Lower lobe of right lung (tissue), 2 donors: Measurements from ENCODE around the gene RHEX. TPM values are rescaled to one million over a fixed set of nuclear protein-coding genes. Genes with fewer than 3 reads are reported as not detected.
A peak's percentile ranks its signal among the peaks of the same experiment; 100 is the strongest.
"Not testable (repeated sequence)": the region's sequence is repeated elsewhere in the genome, so short reads cannot be mapped to it uniquely, and the experiment has no call there.

Experiments
- ATAC-seq, 2 donors: fragments of 200-7000 bp; cut with Tn5 transposase; one replicate each; pipeline ENCODE4 v1.9.1; 2020 to 2022; ENCODE audit warnings: mild to moderate bottlenecking in 2 of 2, moderate library complexity in 2 of 2
- DNase-seq: peaks from one replicate; pipeline ENCODE4 v3.0.0-alpha.2; 2020
- H3K27ac ChIP-seq: fragments of 200-600 bp; one replicate; pipeline ENCODE4 v1.8.0; 2022
- H3K27me3 ChIP-seq: fragments of 200-600 bp; one replicate; pipeline ENCODE4 v1.8.0; 2022; ENCODE audit warnings: low read depth
- H3K36me3 ChIP-seq: fragments of 200-600 bp; one replicate; pipeline ENCODE4 v1.8.0; 2022; ENCODE audit warnings: mild to moderate bottlenecking
- H3K4me1 ChIP-seq: fragments of 200-600 bp; one replicate; pipeline ENCODE4 v1.8.0; 2022
- H3K4me3 ChIP-seq: fragments of 200-600 bp; one replicate; pipeline ENCODE4 v1.8.0; 2022; ENCODE audit warnings: mild to moderate bottlenecking
- H3K9me3 ChIP-seq: fragments of 200-600 bp; one replicate; pipeline ENCODE4 v1.8.0; 2022
- intact Hi-C: fragments of 100-400 bp; cut with DNase I; formaldehyde crosslinking; loops from one replicate; pipeline ENCODE4 v1.11.0; 2022
- long read RNA-seq: library from polyadenylated mRNA; unstranded; transcript quantifications from one replicate; pipeline ENCODE4 v2.0.0, GENCODE V29; 2021
- total RNA-seq: library from RNA; stranded (reverse); fragmentation: NEBNext Ultra II Directional; extraction: Animal tissue kit (Norgen Biotek cat#: 25700); gene quantifications from one replicate; pipeline ENCODE4 v1.2.1, GENCODE V29; 2021
- TF ChIP-seq, protein P1 (sequence below): fragments of 200-600 bp; IDR thresholded peaks from one replicate; pipeline ENCODE4 v1.8.0; 2022; ENCODE audit warnings: antibody characterized with exemption, mild to moderate bottlenecking
- donor health status: DM: no; HTN: yes; CAD: no; lungs with severe emphysema.

RHEX gene, protein sequence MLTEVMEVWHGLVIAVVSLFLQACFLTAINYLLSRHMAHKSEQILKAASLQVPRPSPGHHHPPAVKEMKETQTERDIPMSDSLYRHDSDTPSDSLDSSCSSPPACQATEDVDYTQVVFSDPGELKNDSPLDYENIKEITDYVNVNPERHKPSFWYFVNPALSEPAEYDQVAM
- 13.5 TPM for total RNA-seq
- long read RNA-seq, partial matches to known transcripts: 1 of 8 reads
- long read RNA-seq, other reads (novel, unspliced or antisense): 3 of 8 reads

DNA sequence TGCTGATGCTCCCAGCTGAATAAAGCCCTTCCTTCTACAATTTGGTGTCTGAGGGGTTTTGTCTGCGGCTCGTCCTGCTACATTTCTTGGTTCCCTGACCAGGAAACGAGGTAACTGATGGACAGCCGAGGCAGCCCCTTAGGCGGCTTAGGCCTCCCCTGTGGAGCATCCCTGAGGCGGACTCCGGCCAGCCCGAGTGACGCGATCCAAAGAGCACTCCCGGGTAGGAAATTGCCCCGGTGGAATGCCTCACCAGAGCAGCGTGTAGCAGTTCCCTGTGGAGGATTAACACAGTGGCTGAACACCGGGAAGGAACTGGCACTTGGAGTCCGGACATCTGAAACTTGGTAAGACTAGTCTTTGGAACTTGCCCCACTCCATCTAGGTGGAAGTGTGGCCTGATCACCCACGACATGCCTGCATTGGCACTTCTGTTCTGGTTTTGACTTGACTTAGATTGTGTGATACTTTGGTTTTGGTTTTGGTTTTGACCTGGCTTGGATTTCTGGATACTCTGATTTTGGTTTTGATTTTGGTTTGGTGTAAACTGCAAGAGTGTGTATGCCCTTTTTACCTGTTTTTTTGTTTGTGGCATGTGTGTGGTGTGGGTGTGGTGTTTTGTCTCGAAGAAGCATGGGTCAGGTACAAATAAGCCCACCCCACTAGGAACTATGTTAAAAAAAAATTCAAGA, at the start of gene RHEX:
Gene RHEX (plus strand): TSS at position 255 of the 692 bp plus-strand sequence. CDS start 44,656 bp downstream, outside the sequence.
- H3K27ac ChIP-seq, H3K4me3 ChIP-seq: not testable (repeated sequence)

DNA sequence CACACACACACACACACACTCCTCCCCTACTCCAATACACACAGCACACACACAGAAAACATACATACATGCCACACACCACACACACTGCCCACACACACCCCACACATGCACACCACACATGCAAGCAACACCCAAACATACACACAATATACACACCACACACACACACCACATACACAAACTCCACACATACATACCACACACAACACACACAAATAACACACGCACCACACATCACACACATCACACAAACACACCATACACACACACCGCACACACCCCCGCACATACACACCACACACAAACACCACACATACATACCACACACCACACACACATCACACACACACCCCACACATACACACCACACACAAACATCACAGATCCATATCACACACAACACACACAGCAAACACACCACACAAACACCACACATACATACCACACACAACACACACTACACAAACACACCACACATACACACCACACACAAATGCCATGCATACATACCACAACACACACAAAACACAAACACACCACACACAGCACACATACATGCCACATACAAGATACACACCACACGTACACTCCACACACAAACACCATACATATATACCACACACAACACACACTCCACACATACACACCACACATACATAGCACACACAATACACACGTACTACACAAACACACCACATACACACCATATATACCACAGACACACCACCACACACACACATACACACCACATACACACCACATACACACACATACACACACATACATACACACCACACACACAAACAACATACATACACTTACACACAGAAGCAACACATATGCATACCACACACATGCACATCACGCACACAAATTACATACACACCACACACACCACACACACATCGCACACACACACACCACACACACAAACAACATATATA, 48.8 kb upstream of the RHEX start:
- Histone ChIP-seq H3K9me3 (no peaks in the 10 kb centered on the region), H3K36me3 (no peaks in the 10 kb centered on the region), H3K4me1 (peaks cover 26% of the 10 kb centered on the region), H3K27ac (no peak overlapping the region), H3K4me3 (no peak overlapping the region), H3K27me3 (no peaks in the 10 kb centered on the region)
- TF ChIP-seq, protein P1, sequence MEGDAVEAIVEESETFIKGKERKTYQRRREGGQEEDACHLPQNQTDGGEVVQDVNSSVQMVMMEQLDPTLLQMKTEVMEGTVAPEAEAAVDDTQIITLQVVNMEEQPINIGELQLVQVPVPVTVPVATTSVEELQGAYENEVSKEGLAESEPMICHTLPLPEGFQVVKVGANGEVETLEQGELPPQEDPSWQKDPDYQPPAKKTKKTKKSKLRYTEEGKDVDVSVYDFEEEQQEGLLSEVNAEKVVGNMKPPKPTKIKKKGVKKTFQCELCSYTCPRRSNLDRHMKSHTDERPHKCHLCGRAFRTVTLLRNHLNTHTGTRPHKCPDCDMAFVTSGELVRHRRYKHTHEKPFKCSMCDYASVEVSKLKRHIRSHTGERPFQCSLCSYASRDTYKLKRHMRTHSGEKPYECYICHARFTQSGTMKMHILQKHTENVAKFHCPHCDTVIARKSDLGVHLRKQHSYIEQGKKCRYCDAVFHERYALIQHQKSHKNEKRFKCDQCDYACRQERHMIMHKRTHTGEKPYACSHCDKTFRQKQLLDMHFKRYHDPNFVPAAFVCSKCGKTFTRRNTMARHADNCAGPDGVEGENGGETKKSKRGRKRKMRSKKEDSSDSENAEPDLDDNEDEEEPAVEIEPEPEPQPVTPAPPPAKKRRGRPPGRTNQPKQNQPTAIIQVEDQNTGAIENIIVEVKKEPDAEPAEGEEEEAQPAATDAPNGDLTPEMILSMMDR: no peak
- intact Hi-C loops: no loop called here
- no peak for ATAC-seq
- no peak for DNase-seq

More for the DNA sequence above, at the start of gene RHEX:
- ATAC-seq: peak; percentile 24 to 37
- H3K36me3 ChIP-seq, H3K4me1 ChIP-seq, H3K9me3 ChIP-seq, H3K27me3 ChIP-seq, DNase-seq, intact Hi-C loops: not testable (repeated sequence)

DNA sequence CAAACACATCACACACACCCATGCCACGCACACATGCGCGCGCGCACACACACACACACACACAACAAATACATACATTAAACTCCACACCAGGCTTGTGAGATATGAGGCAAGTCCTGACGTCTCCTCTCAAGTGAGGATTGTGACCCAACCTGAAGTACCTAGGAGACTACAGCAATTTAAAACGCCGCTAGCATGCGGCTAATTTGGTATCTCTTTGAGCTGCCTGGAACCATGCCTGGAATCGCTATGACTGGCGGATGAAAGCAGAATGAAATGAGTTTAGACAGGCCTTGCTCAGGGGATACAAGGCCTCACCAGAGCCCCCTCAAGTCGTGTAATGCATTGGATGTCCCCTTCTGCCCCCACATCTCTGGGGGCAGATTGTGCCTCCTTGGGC, 48.1 kb upstream of the RHEX start:
- TF ChIP-seq, protein P1: no peak
- Histone ChIP-seq H3K27me3 (no peaks in the 10 kb centered on the region), H3K36me3 (no peaks in the 10 kb centered on the region), H3K27ac (no peak overlapping the region), H3K4me3 (no peak overlapping the region), H3K9me3 (no peaks in the 10 kb centered on the region), H3K4me1 (peaks cover 26% of the 10 kb centered on the region)
- ATAC-seq (no peak), DNase-seq (no peak)
- intact Hi-C loops: no loop called here

DNA sequence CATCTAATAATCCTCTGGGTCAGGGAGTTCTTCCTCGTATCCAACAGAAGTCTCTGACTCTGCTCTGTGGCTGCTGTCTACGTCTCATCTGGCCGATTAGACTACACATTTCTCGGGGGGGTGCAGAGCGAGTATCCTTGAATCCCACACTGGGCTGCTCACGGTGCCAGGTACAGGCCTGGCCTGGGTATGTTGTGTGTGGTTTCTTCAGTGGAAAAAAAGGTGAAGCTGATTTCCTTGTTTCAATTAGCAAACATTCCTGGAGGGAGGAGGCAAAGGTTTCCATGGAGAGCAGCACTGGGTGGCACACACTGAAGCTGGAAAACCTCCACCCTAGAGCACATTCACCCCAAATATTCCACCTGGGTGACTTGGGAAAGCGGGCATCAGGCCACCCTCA, 47.7 kb upstream of the RHEX start:
- TF ChIP-seq, protein P1: no peak
- H3K27ac ChIP-seq: no peak overlapping the region
- H3K4me1 ChIP-seq: peaks cover 26% of the 10 kb centered on the region
- no peak overlapping the region for H3K4me3 ChIP-seq
- no peak for DNase-seq
- ATAC-seq: no peak
- no peaks in the 10 kb centered on the region for H3K9me3 ChIP-seq
- no peaks in the 10 kb centered on the region for H3K36me3 ChIP-seq
- H3K27me3 ChIP-seq: no peaks in the 10 kb centered on the region
- intact Hi-C loops: no loop called here

DNA sequence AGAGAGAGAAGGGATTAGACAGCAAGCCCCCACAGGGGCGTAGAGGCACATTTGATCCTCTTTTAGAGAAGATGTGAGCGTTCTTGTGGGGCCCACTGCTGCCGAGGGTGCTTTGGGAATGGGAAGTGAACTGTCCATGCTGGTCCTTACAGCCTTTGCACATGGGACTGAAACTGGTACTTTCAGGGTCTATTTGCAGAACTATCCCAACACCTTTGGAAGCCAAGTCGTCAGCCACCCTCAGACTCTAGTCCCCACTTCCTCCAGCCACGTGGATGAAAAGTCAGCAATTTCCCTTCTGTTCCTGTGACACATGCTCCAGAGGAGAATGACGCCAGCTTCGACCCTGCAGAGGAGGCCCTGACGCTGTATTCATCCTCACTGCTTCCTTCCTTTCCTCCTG, 47.2 kb upstream of the RHEX start:
- intact Hi-C loops: no loop called here

More for the DNA sequence above, 47.2 kb upstream of the RHEX start:
- ATAC-seq: peak in 1 of 2 donors; percentile 10
- no peak for DNase-seq
- no peak overlapping the region for H3K4me3 ChIP-seq
- TF ChIP-seq, protein P1: no peak
- peaks cover 24% of the 10 kb centered on the region for H3K4me1 ChIP-seq
- H3K9me3 ChIP-seq: no peaks in the 10 kb centered on the region
- H3K27me3 ChIP-seq: no peaks in the 10 kb centered on the region
- no peaks in the 10 kb centered on the region for H3K36me3 ChIP-seq
- H3K27ac ChIP-seq: no peak overlapping the region
